ENCODE results near the gene SEC61B. TPM values are rescaled to one million over a fixed set of nuclear protein-coding genes. Genes with fewer than 3 reads are reported as not detected.
"Not testable (repeated sequence)": the region's sequence is repeated elsewhere in the genome, so short reads cannot be mapped to it uniquely, and the experiment has no call there.

SEC61B gene
- total RNA-seq, 1 donor from 2014 or later, result 86.3 TPM

DNA sequence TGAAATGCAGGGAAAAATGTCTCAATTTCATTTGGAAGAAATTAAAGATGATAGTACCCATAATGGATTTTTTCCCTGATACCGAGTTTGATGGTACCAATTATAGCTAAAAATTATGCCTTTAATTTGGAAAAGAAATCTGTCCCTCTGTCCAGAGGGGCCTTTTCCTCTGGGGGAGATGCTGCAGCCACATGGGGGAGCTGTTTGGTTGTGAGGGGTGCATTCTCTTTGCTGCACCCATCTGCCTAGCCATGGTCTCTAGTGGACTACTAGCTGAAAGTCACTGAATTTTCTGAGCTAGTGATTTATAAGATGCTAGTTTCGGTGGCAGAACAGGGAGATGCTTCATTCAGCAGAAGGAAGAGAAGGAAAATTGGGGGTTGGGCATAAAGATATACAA, 9.6 kb downstream of the SEC61B start:
- DNase-seq (ENCODE audit: low spot score) (no peak), ATAC-seq (no peak)
- intact Hi-C loops (cut with DNase I), result no loop called here

DNA sequence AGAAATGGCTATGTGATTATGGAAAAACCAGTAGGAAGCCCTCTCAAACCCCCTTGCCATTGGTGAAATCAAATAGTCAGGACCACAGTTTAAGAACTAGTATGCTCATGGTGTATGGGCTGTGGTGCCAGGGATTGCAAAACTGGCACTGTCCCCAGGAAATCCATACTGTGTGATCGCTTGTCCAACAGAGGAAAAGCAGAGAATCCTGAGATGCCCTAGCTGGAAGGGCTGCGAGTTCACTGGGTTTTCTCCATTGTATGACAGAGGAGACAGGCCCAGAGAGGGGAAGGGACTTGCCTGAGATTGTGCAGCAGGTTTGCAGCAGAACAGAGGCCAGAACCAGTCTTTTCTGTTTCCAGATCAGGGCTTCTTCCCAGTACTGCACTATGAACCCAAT, 12.5 kb downstream of the SEC61B start:
- ATAC-seq (no peak), DNase-seq (ENCODE audit: low spot score) (no peak)
- intact Hi-C loops (cut with DNase I), result no loop called here

DNA sequence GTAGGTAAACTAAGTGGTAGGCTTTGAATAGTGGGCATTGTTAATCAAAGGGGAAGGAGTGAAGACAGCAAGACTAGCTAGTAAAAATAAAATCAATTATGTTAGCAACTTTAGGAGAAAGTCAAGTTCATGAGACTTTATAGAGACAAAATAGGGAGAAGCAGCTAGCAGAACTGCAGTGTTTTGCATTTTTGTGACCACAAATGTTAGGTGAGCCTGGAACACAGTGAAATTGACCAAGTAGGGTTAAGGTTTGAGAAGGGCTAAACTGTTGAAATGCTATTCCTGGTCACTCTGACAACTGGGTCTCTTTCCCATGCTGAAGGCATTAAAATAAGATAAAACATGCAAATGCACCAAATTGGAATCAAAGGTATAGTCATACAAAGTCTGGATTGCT, 13.0 kb downstream of the SEC61B start:
- ATAC-seq, result no peak
- no peak for DNase-seq (ENCODE audit: low spot score)
- intact Hi-C loops (cut with DNase I), result no loop called here

DNA sequence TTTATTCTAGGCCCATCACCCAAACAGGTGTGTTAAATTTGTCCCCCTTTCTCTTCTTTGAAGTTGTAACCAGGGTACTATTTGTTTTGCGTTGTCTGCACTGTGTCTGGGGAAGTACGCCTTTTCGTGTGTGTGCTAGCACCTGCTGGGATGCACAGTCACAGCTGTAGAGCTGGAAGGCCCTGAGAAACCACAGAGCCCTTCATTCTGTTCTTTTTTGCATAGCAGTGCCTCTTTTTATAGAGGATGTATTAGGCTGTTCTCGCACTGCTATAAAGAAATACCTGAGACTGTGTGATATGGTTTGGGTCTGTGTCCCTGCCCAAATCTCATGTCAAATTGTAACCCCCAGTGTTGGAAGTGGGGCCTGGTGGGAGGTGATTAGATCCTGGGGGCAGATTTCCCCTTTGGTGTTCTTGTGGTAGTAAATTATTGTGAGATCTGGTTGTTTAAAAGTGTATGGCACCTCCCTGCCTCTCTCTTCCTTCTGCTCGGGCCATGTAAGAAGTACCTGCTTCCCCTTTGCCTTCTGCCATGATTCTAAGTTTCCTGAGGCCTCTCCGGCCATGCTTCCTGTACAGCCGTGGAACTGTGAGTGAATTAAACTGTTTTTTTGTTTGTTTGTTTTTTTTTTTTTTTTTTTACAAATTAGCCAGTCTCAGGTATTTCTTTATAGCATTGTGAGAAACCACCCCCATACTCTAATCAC, 14.0 kb downstream of the SEC61B start:
- intact Hi-C loops (cut with DNase I), result no loop called here
- DNase-seq (ENCODE audit: low spot score) (no peak), ATAC-seq (no peak)

- no peak for ATAC-seq
- DNase-seq (ENCODE audit: low spot score), result no peak
- intact Hi-C loops (cut with DNase I), result no loop called here
These were observed 15.3 kb downstream of the SEC61B start for GRCh38 chr9:99237356-99237755.

GRCh38 chr9:99237849-99238248, 15.8 kb downstream of the SEC61B start:
- intact Hi-C loops (cut with DNase I); DNase-seq (ENCODE audit: low spot score); ATAC-seq: not testable (repeated sequence)

- no peak for ATAC-seq
- no peak for DNase-seq (ENCODE audit: low spot score)
- intact Hi-C loops (cut with DNase I), result no loop called here
These were observed 16.2 kb downstream of the SEC61B start for GRCh38 chr9:99238331-99238730.

- DNase-seq (ENCODE audit: low spot score), result no peak
- intact Hi-C loops (cut with DNase I), result no loop called here
- no peak for ATAC-seq
These were observed 17.4 kb downstream of the SEC61B start for GRCh38 chr9:99239341-99240060.

GRCh38 chr9:99241106-99241505, 19.0 kb downstream of the SEC61B start:
- intact Hi-C loops (cut with DNase I), result no loop called here
- ATAC-seq, result no peak
- DNase-seq (ENCODE audit: low spot score), result no peak

GRCh38 chr9:99244344-99245260, 22.5 kb downstream of the SEC61B start:
- DNase-seq (ENCODE audit: low spot score), result no peak
- no peak for ATAC-seq
- intact Hi-C loops (cut with DNase I), result no loop called here

DNA sequence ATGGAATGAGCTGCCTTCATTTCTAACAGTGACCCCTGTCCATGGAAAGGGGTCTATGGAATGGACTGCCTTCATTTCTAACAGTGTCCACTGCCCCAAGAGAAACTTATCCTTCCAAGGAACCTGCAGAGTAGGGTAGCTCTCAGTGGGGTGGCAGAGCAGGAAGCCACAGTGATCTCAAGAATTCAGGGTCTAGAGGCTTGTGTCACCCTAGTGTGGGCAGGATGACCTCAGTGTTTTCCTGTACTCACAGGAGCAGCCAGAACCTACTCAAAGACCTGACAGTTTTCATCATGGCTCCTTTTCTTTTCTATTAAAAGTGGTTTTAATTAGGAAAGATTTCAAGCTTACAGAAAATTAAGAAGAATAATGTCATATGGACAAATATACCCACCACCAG, 27.5 kb downstream of the SEC61B start:
- intact Hi-C loops (cut with DNase I), result no loop called here
- DNase-seq (ENCODE audit: low spot score) (no peak), ATAC-seq (no peak)

GRCh38 chr9:99251157-99251556, 29.1 kb downstream of the SEC61B start:
- intact Hi-C loops (cut with DNase I), result no loop called here
- DNase-seq (ENCODE audit: low spot score) (no peak), ATAC-seq (no peak)

DNA sequence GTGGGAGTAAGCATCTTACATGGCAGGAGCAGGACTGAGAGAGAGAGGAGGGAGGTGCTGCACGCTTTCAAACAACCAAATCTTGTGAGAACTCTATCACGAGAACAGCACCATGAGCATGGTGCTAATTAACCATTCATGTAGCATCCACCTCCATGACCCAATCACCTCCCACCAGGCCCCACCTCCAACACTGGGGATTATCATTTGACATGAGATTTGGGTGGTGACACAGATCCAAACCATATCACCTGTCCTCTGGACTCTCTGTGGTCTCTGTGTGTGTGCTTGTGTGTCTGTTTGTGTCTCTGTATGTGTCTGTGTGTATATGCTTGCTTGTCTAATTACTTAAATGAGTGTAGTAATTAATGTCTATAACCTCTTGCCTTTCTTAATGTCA, 31.1 kb downstream of the SEC61B start:
- intact Hi-C loops (cut with DNase I), result no loop called here
- ATAC-seq (no peak), DNase-seq (ENCODE audit: low spot score) (no peak)

GRCh38 chr9:99253772-99254431, 31.8 kb downstream of the SEC61B start:
- DNase-seq (ENCODE audit: low spot score) (no peak), ATAC-seq (no peak)
- intact Hi-C loops (cut with DNase I), result no loop called here

DNA sequence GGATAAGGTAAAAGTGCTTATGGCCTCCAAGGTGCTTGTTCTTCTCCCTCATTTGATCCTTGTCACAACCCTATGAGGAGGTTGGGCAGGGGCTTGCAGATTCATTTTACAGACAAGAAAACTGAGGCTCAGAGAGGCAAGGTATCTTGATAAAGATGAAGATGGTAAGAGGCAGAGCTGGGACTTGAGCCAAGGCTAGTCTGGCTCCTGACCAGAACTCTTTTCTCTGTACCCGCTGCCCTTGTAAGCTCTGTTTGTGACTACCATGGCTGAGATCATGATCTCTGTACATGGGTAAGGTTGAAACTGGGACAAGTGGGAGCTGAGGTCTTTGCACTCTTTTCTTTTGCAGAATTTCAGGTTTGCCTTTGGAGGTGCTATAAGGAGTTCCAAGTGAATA, 33.6 kb downstream of the SEC61B start:
- intact Hi-C loops (cut with DNase I), result no loop called here
- ATAC-seq (no peak), DNase-seq (ENCODE audit: low spot score) (no peak)

GRCh38 chr9:99257723-99258389, 35.8 kb downstream of the SEC61B start:
- no peak for ATAC-seq
- DNase-seq (ENCODE audit: low spot score), result no peak
- intact Hi-C loops (cut with DNase I), result no loop called here

DNA sequence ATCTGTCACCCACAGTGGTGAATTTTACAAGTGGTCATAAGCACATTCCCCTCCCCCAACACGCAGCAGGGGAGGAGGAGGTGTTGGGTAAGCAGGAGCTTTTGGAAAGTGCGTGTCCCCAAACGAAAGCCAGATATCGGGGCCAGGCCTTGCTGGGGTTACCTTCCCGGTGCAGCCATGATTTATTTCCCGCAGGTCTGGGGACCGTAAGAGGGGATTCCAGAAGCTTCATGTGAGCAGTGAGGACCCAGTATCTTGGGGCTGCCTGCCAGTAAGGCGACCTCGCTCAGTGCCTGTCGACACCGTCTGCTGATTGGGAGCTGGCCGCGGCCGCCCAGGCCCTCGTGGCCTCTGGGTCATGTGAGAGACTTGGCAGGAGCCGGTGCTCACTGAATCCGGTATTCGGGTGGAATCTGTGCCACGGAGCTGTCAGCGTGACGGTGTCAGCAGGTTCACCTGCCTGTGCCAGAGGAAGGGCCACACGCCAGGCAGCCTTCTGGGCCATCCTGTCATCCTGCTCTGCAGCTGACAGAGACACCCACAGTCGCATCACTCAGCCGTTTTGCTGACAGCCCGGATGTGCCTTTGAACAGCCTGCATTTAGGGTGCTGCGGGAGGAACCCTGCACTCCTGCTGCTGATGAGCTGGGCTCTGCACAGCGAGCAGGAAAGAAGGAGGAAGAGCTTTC, 37.3 kb downstream of the SEC61B start:
- peak; percentile 89 for DNase-seq (ENCODE audit: low spot score)
- ATAC-seq, result peak; percentile 96
- intact Hi-C loops (cut with DNase I), result no loop called here

- DNase-seq (ENCODE audit: low spot score), result no peak
- intact Hi-C loops (cut with DNase I), result no loop called here
- ATAC-seq, result no peak
These were observed 39.8 kb downstream of the SEC61B start for GRCh38 chr9:99261923-99262322.
